Prostate gland (tissue), 2 donors: Measurements from ENCODE around the gene MEMO1. TPM values are rescaled to one million over a fixed set of nuclear protein-coding genes. Genes with fewer than 3 reads are reported as not detected.

ENCODE experiments used
- DNase-seq: peaks from one replicate; pipeline ENCODE4 v3.0.0-alpha.2; 2019; ENCODE audit warnings: low spot score
- H3K27ac ChIP-seq, 2 donors: fragments of 200-600 bp; sonication (generic); 2 replicates each; pipeline ENCODE4 v1.5.1; 2017 to 2019
- H3K27me3 ChIP-seq: fragments of 200-600 bp; sonication (generic); replicated peaks from 2 replicates; pipeline ENCODE4 v1.5.1; 2019; ENCODE audit not compliant: insufficient read depth
- H3K36me3 ChIP-seq, 2 donors: fragments of 200-600 bp; sonication (generic); 1 replicate in 1 of 2; 2 replicates in 1 of 2; pipeline versions ENCODE4 v1.5.1 to v1.8.1; 2017 to 2019
- H3K4me1 ChIP-seq: fragments of 200-600 bp; sonication (generic); replicated peaks from 2 replicates; pipeline ENCODE4 v1.5.1; 2019
- H3K4me3 ChIP-seq, 2 donors: fragments of 200-600 bp; sonication (generic); 2 replicates each; pipeline ENCODE4 v1.5.1; 2017 to 2019
- H3K9me3 ChIP-seq: fragments of 200-600 bp; sonication (generic); 2 replicates; pipeline ENCODE4 v1.5.1; 2017
- POLR2A ChIP-seq: fragments of 450-650 bp; IDR thresholded peaks from one replicate; pipeline ENCODE4 v1.6.1; 2016; ENCODE audit warnings: antibody characterized with exemption, mild to moderate bottlenecking
- POLR2AphosphoS5 ChIP-seq: sonication (generic); formaldehyde crosslinking; IDR thresholded peaks from one replicate; pipeline ENCODE4 v1.6.1; 2017; ENCODE audit warnings: antibody characterized with exemption
- WGBS: methylation state at CpG from one replicate; pipeline ENCODE4 v1.1.5; 2018; 5-methylcytosine and 5-hydroxymethylcytosine counted together
- intact Hi-C: fragments of 100-400 bp; cut with DNase I; formaldehyde crosslinking; loops from one replicate; pipeline ENCODE4 v1.14.2; 2022
- total RNA-seq, 2 donors: library from RNA; depleted of rRNA; stranded (reverse); fragments of >200 nt; gene quantifications; one replicate each; pipeline ENCODE4 v1.1.0, GENCODE V29; 2016
- TF ChIP-seq, protein P1 (sequence below), 4 experiments: fragments of 200-600 bp in 2 of 4; fragments of 450-650 bp in 2 of 4; sonication (generic) in 2 of 4; IDR thresholded peaks; 1 replicate in 3 of 4; 2 replicates in 1 of 4; pipeline ENCODE4 v1.5.1; 2016 to 2019; ENCODE audit warnings: antibody characterized with exemption in 4 of 4, mild to moderate bottlenecking in 2 of 4, moderate library complexity in 2 of 4

MEMO1 gene
- total RNA-seq, 2 donors from 2014 or later = 25.7 to 38.7 TPM

DNA sequence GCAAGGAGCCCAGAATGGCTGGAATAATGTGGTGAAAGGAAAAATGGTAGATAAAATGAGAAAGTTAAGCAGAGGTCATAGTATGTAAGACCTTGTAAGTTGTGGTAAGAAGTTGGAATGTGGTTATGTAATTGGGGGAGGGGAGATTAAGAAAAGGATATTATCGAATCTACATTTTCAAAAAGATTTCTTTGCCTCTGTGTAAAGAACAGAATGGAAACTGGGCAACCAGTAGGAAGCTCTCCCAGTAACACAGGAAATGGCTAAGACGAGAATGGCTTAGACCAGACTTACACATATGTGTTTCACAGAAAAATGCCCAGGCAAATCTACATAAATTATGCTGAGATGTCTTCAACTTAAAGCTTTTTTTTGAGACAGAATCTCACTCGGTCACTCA lies 13.2 kb downstream of the MEMO1 start:
- no peaks in the 10 kb centered on the region for H3K36me3 ChIP-seq
- intact Hi-C loops = no loop called here
- no peaks in the 10 kb centered on the region for H3K27me3 ChIP-seq
- 92% methylated on average over 3 of the region's 3 CpGs for WGBS
- no peak overlapping the region for H3K27ac ChIP-seq
- H3K9me3 ChIP-seq = no peaks in the 10 kb centered on the region
- no peak for DNase-seq
- no peak for TF ChIP-seq POLR2A
- TF ChIP-seq, protein P1, sequence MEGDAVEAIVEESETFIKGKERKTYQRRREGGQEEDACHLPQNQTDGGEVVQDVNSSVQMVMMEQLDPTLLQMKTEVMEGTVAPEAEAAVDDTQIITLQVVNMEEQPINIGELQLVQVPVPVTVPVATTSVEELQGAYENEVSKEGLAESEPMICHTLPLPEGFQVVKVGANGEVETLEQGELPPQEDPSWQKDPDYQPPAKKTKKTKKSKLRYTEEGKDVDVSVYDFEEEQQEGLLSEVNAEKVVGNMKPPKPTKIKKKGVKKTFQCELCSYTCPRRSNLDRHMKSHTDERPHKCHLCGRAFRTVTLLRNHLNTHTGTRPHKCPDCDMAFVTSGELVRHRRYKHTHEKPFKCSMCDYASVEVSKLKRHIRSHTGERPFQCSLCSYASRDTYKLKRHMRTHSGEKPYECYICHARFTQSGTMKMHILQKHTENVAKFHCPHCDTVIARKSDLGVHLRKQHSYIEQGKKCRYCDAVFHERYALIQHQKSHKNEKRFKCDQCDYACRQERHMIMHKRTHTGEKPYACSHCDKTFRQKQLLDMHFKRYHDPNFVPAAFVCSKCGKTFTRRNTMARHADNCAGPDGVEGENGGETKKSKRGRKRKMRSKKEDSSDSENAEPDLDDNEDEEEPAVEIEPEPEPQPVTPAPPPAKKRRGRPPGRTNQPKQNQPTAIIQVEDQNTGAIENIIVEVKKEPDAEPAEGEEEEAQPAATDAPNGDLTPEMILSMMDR (IDR thresholded peaks at IDR 0.05) = no peak
- no peak for TF ChIP-seq POLR2AphosphoS5
- H3K4me3 ChIP-seq = no peak overlapping the region
- no peaks in the 10 kb centered on the region for H3K4me1 ChIP-seq

DNA sequence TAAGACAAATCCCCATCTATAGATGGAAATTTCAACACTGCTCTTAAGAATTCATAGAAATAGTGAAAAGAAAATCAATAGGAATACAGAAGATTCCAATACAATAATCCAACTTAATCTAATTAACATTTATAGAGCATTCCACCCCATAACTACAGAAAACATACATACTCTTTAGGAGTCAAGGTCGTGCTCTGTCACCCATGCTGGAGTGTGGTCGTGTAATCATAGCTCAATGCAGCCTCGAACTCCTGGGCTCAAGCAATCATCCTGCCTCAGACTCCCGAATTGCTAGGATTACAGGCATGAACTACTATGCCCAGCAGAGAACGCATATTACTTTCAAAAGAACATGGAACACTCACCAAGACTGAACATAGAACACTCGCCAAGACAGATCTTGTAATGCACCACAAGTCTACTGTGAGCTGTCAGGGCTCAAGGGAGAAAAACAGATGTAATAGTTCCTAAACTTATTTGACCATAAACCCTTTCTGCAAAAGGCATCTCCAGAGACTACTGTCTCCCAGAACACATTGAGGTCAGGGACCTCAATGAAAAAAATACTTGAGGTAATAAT lies 14.1 kb downstream of the MEMO1 start:
- no peak for DNase-seq
- intact Hi-C loops = no loop called here
- Histone ChIP-seq H3K27ac (no peak overlapping the region), H3K36me3 (no peaks in the 10 kb centered on the region), H3K9me3 (no peaks in the 10 kb centered on the region), H3K4me3 (no peak overlapping the region), H3K4me1 (no peaks in the 10 kb centered on the region), H3K27me3 (no peaks in the 10 kb centered on the region)
- TF ChIP-seq, protein P1 (IDR thresholded peaks at IDR 0.05) = no peak
- no peak for TF ChIP-seq POLR2AphosphoS5
- TF ChIP-seq POLR2A = no peak
- WGBS = 91% methylated on average over 6 of the region's 6 CpGs

DNA sequence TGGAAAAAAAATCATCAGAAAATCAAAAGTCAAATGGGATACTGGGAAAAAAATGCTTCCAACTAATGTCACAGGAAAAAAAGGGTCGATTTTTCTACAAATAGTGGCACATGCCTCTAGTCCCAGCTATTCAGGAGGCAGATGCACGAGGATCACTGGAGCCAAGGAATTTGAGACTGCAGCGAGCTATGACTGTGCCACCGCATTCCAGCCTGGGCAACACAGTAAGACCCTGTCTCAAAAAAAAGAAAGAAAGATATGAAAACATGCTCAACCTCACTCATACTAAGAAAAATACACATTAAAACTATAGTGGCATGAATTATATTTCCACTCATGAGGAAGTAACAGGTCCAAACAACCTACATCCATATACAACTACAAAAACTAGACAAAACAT lies 17.9 kb downstream of the MEMO1 start:
- Histone ChIP-seq H3K36me3 (no peaks in the 10 kb centered on the region), H3K9me3 (no peaks in the 10 kb centered on the region), H3K27me3 (no peaks in the 10 kb centered on the region), H3K27ac (no peak overlapping the region), H3K4me1 (no peaks in the 10 kb centered on the region), H3K4me3 (no peak overlapping the region)
- 91% methylated on average over 4 of the region's 4 CpGs for WGBS
- TF ChIP-seq, protein P1 (IDR thresholded peaks at IDR 0.05) = no peak
- TF ChIP-seq POLR2AphosphoS5 (no peak), POLR2A (no peak)
- no peak for DNase-seq
- intact Hi-C loops = no loop called here

DNA sequence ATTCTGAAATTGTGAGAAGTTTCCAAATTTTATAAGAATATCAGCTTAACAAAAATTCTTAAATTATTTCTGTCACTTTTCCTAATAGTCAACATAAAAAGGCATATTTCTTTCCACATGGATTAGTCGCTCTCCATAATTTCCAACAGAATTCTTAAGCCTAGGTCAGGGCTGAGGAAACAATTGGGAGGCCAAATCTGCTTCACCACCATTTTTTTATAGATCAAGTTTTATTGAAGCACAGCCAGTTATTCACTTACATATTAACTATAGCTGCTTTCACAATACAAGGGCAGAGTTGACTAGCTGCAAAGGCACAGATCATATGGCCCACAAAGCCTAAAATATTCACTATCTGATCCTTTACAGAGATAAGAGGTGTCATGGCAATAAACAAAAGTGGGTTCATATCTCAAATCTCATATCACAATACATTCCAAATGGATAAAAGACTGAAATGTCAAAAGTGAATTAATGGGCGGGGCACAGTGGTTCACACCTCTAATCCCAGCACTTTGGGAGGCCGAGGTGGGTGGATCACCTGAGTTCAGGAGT lies 18.7 kb downstream of the MEMO1 start:
- no peaks in the 10 kb centered on the region for H3K9me3 ChIP-seq
- no peak overlapping the region for H3K27ac ChIP-seq
- TF ChIP-seq, protein P1 (IDR thresholded peaks at IDR 0.05) = no peak
- TF ChIP-seq POLR2AphosphoS5 (no peak), POLR2A (no peak)
- no peak overlapping the region for H3K4me3 ChIP-seq
- no peak for DNase-seq
- H3K27me3 ChIP-seq = no peaks in the 10 kb centered on the region
- 89% methylated on average over 3 of the region's 3 CpGs for WGBS
- no peaks in the 10 kb centered on the region for H3K36me3 ChIP-seq
- intact Hi-C loops = no loop called here
- no peaks in the 10 kb centered on the region for H3K4me1 ChIP-seq

DNA sequence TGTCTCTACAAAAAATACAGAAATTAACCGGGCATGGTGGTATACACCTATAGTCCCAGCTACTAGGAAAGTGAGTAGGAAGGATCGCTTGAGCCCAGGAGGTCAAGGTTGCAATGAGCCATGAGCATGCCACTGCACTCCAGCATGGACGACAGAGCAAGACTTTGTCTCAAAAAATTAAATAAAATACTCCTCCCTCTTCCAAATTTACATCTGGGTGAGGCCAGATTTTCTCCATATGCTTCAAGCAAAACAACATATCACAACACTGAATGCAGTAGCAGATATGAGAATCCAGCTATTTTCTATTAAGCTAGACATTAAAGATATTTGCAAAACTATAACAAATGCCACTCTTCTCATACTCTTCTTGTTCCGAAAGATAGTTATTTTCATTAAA lies 20.9 kb downstream of the MEMO1 start:
- 88% methylated on average over 4 of the region's 4 CpGs for WGBS

More for the DNA sequence above, 20.9 kb downstream of the MEMO1 start:
- Histone ChIP-seq H3K36me3 (no peaks in the 10 kb centered on the region), H3K27me3 (no peaks in the 10 kb centered on the region), H3K9me3 (no peaks in the 10 kb centered on the region), H3K4me1 (no peaks in the 10 kb centered on the region), H3K4me3 (no peak overlapping the region), H3K27ac (no peak overlapping the region)
- no peak for DNase-seq
- TF ChIP-seq POLR2AphosphoS5 (no peak), POLR2A (no peak)
- TF ChIP-seq, protein P1 (IDR thresholded peaks at IDR 0.05) = no peak
- intact Hi-C loops = no loop called here
